Measurements from ENCODE around the gene KEL.

Gene KEL

GRCh38 chr7:142927085-142927745 lies 34.9 kb downstream of the KEL start:
- peak; percentile 55 for DNase-seq (ENCODE audit: low spot score)

GRCh38 chr7:142925413-142925812 lies 36.8 kb downstream of the KEL start:
- DNase-seq (ENCODE audit: low spot score) = peak; percentile 34

GRCh38 chr7:142923391-142923790 lies 38.8 kb downstream of the KEL start:
- DNase-seq (ENCODE audit: low spot score) = no peak

- DNase-seq (ENCODE audit: low spot score) = no peak
Observed at GRCh38 chr7:142919656-142920055, 42.5 kb downstream of the KEL start.

GRCh38 chr7:142918901-142919300 lies 43.3 kb downstream of the KEL start:
- no peak for DNase-seq (ENCODE audit: low spot score)

GRCh38 chr7:142917447-142917846 lies 44.7 kb downstream of the KEL start:
- DNase-seq (ENCODE audit: low spot score) = no peak

- DNase-seq (ENCODE audit: low spot score) = no peak
Observed at GRCh38 chr7:142916508-142916907, 45.7 kb downstream of the KEL start.

- DNase-seq (ENCODE audit: low spot score) = no peak
Observed at GRCh38 chr7:142915315-142915714, 46.8 kb downstream of the KEL start.

GRCh38 chr7:142914121-142914520 lies 48.0 kb downstream of the KEL start:
- DNase-seq (ENCODE audit: low spot score) = no peak

GRCh38 chr7:142913566-142913965 lies 48.6 kb downstream of the KEL start:
- DNase-seq (ENCODE audit: low spot score) = no peak

GRCh38 chr7:142913051-142913450 lies 49.1 kb downstream of the KEL start:
- no peak for DNase-seq (ENCODE audit: low spot score)

GRCh38 chr7:142910481-142910880 lies 51.7 kb downstream of the KEL start:
- no peak for DNase-seq (ENCODE audit: low spot score)

GRCh38 chr7:142910031-142910433 lies 52.1 kb downstream of the KEL start:
- DNase-seq (ENCODE audit: low spot score) = no peak

GRCh38 chr7:142908921-142909890 lies 53.0 kb downstream of the KEL start:
- DNase-seq (ENCODE audit: low spot score) = peak; percentile 54

- DNase-seq (ENCODE audit: low spot score) = no peak
Observed at GRCh38 chr7:142908290-142908689, 53.9 kb downstream of the KEL start.

GRCh38 chr7:142906643-142907042 lies 55.5 kb downstream of the KEL start:
- no peak for DNase-seq (ENCODE audit: low spot score)

- no peak for DNase-seq (ENCODE audit: low spot score)
Observed at GRCh38 chr7:142905759-142906158, 56.4 kb downstream of the KEL start.

GRCh38 chr7:142904128-142904527 lies 58.0 kb downstream of the KEL start:
- no peak for DNase-seq (ENCODE audit: low spot score)

- DNase-seq (ENCODE audit: low spot score) = no peak
Observed at GRCh38 chr7:142901426-142902259, 60.5 kb downstream of the KEL start.

GRCh38 chr7:142899661-142900060 lies 62.5 kb downstream of the KEL start:
- no peak for DNase-seq (ENCODE audit: low spot score)

GRCh38 chr7:142898377-142899170 lies 63.6 kb downstream of the KEL start:
- DNase-seq (ENCODE audit: low spot score) = no peak

- no peak for DNase-seq (ENCODE audit: low spot score)
Observed at GRCh38 chr7:142897691-142898090, 64.5 kb downstream of the KEL start.

Measured in germinal center (tissue), 1 donor.